NT2/D1 (cell line): Measurements from ENCODE around the gene SELPLG.
"Not testable (repeated sequence)": the region's sequence is repeated elsewhere in the genome, so short reads cannot be mapped to it uniquely, and the experiment has no call there.

Source experiments
- DNase-seq: peaks from one replicate; pipeline ENCODE4 v3.0.0-alpha.2; 2011; ENCODE audit warnings: low read depth, low spot score
- H3K27me3 ChIP-seq: 2 replicates; pipeline ENCODE4 v1.6.0; 2011; ENCODE audit warnings: mild to moderate bottlenecking; ENCODE audit not compliant: insufficient read length, insufficient read depth
- H3K36me3 ChIP-seq: 2 replicates; pipeline ENCODE4 v1.6.1; 2011; ENCODE audit warnings: mild to moderate bottlenecking, low read length, mixed read lengths; ENCODE audit not compliant: insufficient read depth, insufficient read length
- H3K4me1 ChIP-seq: 2 replicates; pipeline ENCODE4 v1.5.1; 2011; ENCODE audit not compliant: insufficient read depth, insufficient read length
- H3K4me3 ChIP-seq: 2 replicates; pipeline ENCODE4 v1.5.1; 2011; ENCODE audit warnings: low read depth; ENCODE audit not compliant: insufficient read length
- H3K9ac ChIP-seq: 2 replicates; pipeline ENCODE4 v1.6.0; 2011; ENCODE audit warnings: low read depth; ENCODE audit not compliant: insufficient read length
- H3K9me3 ChIP-seq: 2 replicates; pipeline ENCODE4 v1.5.1; 2011; ENCODE audit warnings: mild to moderate bottlenecking, low read length; ENCODE audit not compliant: insufficient read depth
- SUZ12 ChIP-seq: IDR thresholded peaks from 2 replicates; pipeline ENCODE4 v1.6.1; 2011; ENCODE audit not compliant: insufficient read length, insufficient read depth; ENCODE audit errors: extremely low read depth
- YY1 ChIP-seq: IDR thresholded peaks from 2 replicates; pipeline ENCODE4 v1.6.1; 2011; ENCODE audit not compliant: insufficient read length, insufficient read depth
- ZNF274 ChIP-seq: IDR thresholded peaks from 2 replicates; pipeline ENCODE4 v1.6.1; 2011; ENCODE audit warnings: mild to moderate bottlenecking, low read depth, low read length

The SELPLG gene

DNA sequence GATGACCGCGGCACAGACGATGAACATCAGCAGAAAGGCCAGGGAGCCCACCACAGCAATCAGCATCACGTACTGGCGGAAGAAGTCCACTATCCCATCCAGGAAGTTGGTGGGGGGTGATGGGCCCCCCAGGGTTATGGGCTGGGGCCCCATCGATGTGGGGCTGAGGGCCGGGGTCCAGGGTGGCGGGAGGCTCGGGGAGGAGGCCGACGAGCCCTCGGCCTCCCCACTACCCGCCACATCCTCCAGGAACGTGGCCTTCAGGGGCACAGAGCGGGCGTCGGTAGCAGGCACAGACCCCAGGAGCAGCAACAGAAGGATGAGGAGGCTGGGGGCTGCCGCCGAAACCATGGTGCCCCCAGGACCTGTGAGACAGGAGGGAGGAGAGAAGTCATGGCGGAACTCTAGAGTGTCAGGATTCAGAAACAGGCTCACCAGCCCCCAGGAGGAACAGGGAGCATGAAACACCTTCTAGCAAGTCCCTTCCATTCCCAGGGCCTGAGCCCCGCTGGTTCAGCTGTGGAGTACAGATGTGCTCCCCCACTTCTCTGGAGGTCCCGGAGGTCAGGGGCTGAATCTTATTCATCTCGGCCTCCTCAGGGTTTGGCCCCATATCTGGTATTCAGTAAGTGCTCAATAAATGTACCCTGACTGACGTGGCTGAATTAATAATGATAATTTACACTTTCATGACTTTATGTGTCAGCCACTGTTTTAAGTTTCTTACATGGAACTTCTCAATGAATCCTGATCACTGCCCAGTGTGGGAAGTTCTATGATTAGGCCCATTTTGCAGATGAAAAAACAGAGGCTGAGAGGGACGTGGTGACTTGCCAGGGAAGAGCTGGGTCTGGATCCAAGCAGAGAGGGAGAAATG, 41.4 kb downstream of the SELPLG start:
- TF ChIP-seq YY1, result no peak
- no peak for TF ChIP-seq SUZ12
- TF ChIP-seq ZNF274, result no peak
- no peaks in the 10 kb centered on the region for H3K27me3 ChIP-seq
- no peak for DNase-seq

DNA sequence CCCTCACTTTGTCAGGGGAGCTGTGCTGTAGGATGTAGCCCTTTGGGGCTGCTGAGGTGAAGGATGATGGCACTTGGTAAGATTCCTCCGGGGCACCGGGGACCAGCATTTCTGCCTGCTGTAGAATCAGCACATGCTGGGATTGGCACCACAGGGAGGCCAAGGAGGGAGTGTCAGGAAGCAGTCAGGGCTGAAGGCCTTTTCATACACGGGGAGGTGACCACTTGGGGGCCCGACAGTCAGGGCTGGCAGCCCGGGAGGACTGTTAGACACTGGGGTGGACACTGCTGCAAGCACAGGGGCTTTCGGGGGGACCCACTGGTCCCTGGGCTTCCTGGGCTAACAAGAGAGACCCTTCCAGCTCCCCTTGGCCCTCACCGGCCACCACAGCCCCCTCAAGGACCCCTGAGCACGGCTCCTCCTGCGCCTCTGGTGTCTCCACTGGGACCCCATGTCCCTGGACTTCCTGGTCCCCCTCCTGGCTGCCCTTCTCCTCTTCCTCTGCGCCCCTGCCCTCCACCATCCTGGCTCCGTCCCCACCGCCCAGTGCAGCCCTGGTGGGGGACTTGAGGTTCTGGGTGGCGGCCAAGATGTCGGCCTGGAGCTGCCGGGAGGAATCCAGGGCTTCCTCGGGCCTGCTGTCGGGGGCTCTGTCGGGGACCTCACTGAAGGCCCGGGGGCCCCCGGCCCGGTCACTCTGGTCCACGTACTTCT, 42.3 kb downstream of the SELPLG start:
- H3K4me1 ChIP-seq, result peaks cover 19% of the 10 kb centered on the region
- TF ChIP-seq ZNF274, result no peak
- no peak for TF ChIP-seq SUZ12
- no peak overlapping the region for H3K9ac ChIP-seq

More for the DNA sequence above, 41.4 kb downstream of the SELPLG start:
- H3K36me3 ChIP-seq, result no peaks in the 10 kb centered on the region
- H3K9me3 ChIP-seq, result no peaks in the 10 kb centered on the region
- peaks cover 23% of the 10 kb centered on the region for H3K4me1 ChIP-seq
- no peak overlapping the region for H3K9ac ChIP-seq
- no peak overlapping the region for H3K4me3 ChIP-seq

GRCh38 chr12:108590463-108590862, 43.2 kb downstream of the SELPLG start:
- not testable (repeated sequence) for H3K9me3 ChIP-seq, H3K4me3 ChIP-seq, DNase-seq, H3K36me3 ChIP-seq, H3K9ac ChIP-seq, H3K27me3 ChIP-seq
- H3K4me1 ChIP-seq, result peaks cover 19% of the 10 kb centered on the region

More for the DNA sequence above, 42.3 kb downstream of the SELPLG start:
- Histone ChIP-seq H3K9me3 (no peaks in the 10 kb centered on the region), H3K4me3 (no peak overlapping the region), H3K27me3 (no peaks in the 10 kb centered on the region), H3K36me3 (no peaks in the 10 kb centered on the region)
- no peak for DNase-seq

- peaks cover 19% of the 10 kb centered on the region for H3K4me1 ChIP-seq
- no peaks in the 10 kb centered on the region for H3K27me3 ChIP-seq
- DNase-seq, result no peak
- no peak overlapping the region for H3K4me3 ChIP-seq
- no peaks in the 10 kb centered on the region for H3K36me3 ChIP-seq
- no peaks in the 10 kb centered on the region for H3K9me3 ChIP-seq
- TF ChIP-seq YY1, result no peak
- peak overlapping the region; percentile 52 for H3K9ac ChIP-seq
These were observed 43.9 kb downstream of the SELPLG start for GRCh38 chr12:108589840-108590229.

GRCh38 chr12:108589028-108589839, 44.5 kb downstream of the SELPLG start:
- no peak for DNase-seq
- H3K27me3 ChIP-seq, result no peaks in the 10 kb centered on the region
- TF ChIP-seq YY1 (no peak), SUZ12 (no peak), ZNF274 (no peak)
- H3K9me3 ChIP-seq, result no peaks in the 10 kb centered on the region
- H3K36me3 ChIP-seq, result no peaks in the 10 kb centered on the region
- H3K4me1 ChIP-seq, result peaks cover 19% of the 10 kb centered on the region
- H3K4me3 ChIP-seq, result no peak overlapping the region
- H3K9ac ChIP-seq, result peak overlapping the region; percentile 43

- no peaks in the 10 kb centered on the region for H3K27me3 ChIP-seq
- H3K36me3 ChIP-seq, result no peaks in the 10 kb centered on the region
- TF ChIP-seq YY1, result no peak
- TF ChIP-seq SUZ12, result no peak
- TF ChIP-seq ZNF274, result no peak
- no peak for DNase-seq
- H3K9ac ChIP-seq, result peak overlapping the region; percentile 28
- H3K9me3 ChIP-seq, result no peaks in the 10 kb centered on the region
- H3K4me1 ChIP-seq, result peaks cover 29% of the 10 kb centered on the region
- no peak overlapping the region for H3K4me3 ChIP-seq
These were observed 45.9 kb downstream of the SELPLG start for GRCh38 chr12:108587826-108588225.

DNA sequence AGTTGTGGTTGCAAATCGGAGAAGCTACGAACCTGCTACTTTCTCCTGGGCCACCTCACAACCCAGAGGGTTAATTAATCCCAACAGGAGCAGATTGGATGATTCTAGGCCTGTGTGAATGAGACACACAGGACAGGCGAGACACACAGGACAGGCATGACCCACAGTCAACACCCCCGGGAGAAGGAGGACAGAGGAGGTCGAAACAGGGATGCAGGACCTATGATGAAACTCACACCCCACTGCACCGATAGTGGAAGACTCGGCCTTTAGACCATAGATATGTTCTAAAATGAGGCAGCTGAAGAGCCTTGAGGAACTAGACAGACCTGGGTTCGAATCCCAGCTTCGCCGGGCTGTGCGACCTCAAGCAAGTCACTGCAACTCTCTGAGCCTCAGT, 47.4 kb downstream of the SELPLG start:
- H3K9me3 ChIP-seq, result no peaks in the 10 kb centered on the region
- no peaks in the 10 kb centered on the region for H3K36me3 ChIP-seq
- H3K27me3 ChIP-seq, result no peaks in the 10 kb centered on the region
- TF ChIP-seq ZNF274, result no peak
- no peak for TF ChIP-seq SUZ12
- no peak for TF ChIP-seq YY1
- DNase-seq, result no peak
- no peak overlapping the region for H3K9ac ChIP-seq
- no peak overlapping the region for H3K4me3 ChIP-seq
- peaks cover 35% of the 10 kb centered on the region for H3K4me1 ChIP-seq
